NB4 (cell line): Measurements from ENCODE around the gene MMP19.

ENCODE experiments used
- DNase-seq: peaks from one replicate; pipeline ENCODE4 v3.0.0; 2010; ENCODE audit warnings: low read depth
- H3K4me3 ChIP-seq: one replicate; pipeline ENCODE4 v1.5.1; 2011; ENCODE audit warnings: mild to moderate bottlenecking, low read depth, low read length, moderate library complexity
- CTCF ChIP-seq: IDR thresholded peaks from one replicate; pipeline ENCODE4 v1.5.1; 2012; ENCODE audit warnings: low read depth, low read length
- MAX ChIP-seq: IDR thresholded peaks from 2 replicates; pipeline ENCODE4 v1.6.1; 2011; ENCODE audit warnings: low read depth, low read length
- MYC ChIP-seq: IDR thresholded peaks from 2 replicates; pipeline ENCODE4 v1.6.1; 2011; ENCODE audit warnings: low read depth, low read length
- POLR2A ChIP-seq: IDR thresholded peaks from 2 replicates; pipeline ENCODE4 v1.6.1; 2011; ENCODE audit warnings: mild to moderate bottlenecking; ENCODE audit not compliant: insufficient read length; ENCODE audit errors: extremely low read depth

The MMP19 gene

DNA sequence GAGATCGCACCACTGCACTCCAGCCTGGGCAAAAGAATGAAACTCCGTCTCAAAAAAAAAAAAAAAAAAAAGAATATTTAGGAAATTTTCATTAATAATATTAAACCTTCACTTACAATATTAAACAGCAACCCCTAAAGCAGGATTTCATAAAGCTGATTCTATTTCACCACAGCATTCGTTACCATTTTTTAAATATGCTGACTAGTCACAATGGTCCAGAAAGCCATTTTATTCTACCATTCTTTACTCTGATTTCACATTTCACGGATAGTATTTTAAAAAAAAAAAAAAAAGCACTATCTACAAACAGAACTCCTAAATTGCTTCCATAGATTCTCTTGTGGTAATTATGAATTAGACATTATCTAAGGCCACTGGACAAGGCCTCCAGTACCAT, 52.8 kb downstream of the MMP19 start:
- H3K4me3 ChIP-seq: no peak overlapping the region
- TF ChIP-seq POLR2A (no peak), MYC (no peak), MAX (no peak), CTCF (no peak)
- no peak for DNase-seq

- no peak for TF ChIP-seq POLR2A
- TF ChIP-seq CTCF: no peak
- no peak for TF ChIP-seq MYC
- no peak for TF ChIP-seq MAX
- no peak overlapping the region for H3K4me3 ChIP-seq
- no peak for DNase-seq
These were observed 53.6 kb downstream of the MMP19 start for GRCh38 chr12:55789171-55789570.

DNA sequence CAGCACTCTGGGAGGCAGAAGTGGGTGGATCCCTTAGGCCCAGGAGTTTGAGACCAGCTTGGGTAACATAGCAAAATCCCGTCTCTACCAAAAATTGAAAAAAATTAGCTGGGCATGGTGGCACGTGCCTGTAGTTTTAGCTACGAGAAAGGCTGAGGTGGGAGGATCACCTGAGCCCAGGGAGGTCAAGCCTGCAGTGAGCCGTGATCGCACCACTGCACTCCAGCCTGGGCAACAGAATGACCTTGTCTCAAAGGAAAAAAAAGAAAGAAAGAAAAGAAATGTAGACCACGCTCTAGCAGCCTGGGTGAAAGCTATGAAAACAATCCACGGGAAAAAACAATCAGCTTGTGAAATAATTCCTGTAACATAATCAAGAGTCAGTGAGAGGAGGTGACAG, 54.2 kb downstream of the MMP19 start:
- TF ChIP-seq MYC: no peak
- TF ChIP-seq CTCF: no peak
- TF ChIP-seq MAX: no peak
- TF ChIP-seq POLR2A: no peak
- no peak overlapping the region for H3K4me3 ChIP-seq
- DNase-seq: no peak
